Measurements from ENCODE around the gene PTTG2.

GRCh38 chr4:37998226-37998625, 38.0 kb downstream of the PTTG2 start:
- TF ChIP-seq EZH2 (IDR thresholded peaks at IDR 0.05; ENCODE audit: low read length) (no peak), CTCF (optimal IDR thresholded peaks at IDR 0.05 in 1 of 3, IDR thresholded peaks at IDR 0.05 in 1 of 3, conservative IDR thresholded peaks at IDR 0.05 in 1 of 3; ENCODE audit: extremely low read depth in 1 of 3, insufficient read depth in 2 of 3, low read length in 3 of 3) (no peak)
